ENCODE results near the gene OR2T6. TPM values are rescaled to one million over a fixed set of nuclear protein-coding genes. Genes with fewer than 3 reads are reported as not detected.

Gene OR2T6
- total RNA-seq, 3 donors from 2014 or later (not counting 1 experiment from before 2014, with no cell fraction given), result not detected

DNA sequence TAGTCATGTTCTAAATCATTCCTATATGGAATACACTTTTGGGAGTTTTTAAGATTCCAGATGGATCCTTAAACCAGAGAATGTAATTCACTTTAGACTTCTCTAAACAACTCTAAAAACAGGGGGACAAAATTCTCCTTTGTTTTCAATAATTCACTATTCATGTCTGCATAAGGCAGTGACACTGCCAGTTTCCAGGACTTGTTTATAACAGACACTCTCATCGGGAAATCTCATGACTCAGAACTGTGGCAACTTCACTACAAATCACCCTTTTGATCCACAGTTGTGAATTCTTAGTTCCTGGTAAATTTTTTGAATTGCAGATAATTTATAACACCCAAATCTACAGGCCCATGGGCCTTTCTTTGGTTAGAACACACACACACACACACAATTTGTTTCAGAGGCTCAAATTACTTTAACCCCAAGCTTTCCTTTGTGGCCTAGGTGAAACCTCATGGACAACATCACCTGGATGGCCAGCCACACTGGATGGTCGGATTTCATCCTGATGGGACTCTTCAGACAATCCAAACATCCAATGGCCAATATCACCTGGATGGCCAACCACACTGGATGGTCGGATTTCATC lies 14.3 kb upstream of the OR2T6 start, which contains the start of gene OR2T4:
Gene OR2T4 (plus strand): TSS at position 545 of the 595 bp plus-strand sequence. CDS start 0 bp downstream, at position 545.
- TF ChIP-seq, protein P1, sequence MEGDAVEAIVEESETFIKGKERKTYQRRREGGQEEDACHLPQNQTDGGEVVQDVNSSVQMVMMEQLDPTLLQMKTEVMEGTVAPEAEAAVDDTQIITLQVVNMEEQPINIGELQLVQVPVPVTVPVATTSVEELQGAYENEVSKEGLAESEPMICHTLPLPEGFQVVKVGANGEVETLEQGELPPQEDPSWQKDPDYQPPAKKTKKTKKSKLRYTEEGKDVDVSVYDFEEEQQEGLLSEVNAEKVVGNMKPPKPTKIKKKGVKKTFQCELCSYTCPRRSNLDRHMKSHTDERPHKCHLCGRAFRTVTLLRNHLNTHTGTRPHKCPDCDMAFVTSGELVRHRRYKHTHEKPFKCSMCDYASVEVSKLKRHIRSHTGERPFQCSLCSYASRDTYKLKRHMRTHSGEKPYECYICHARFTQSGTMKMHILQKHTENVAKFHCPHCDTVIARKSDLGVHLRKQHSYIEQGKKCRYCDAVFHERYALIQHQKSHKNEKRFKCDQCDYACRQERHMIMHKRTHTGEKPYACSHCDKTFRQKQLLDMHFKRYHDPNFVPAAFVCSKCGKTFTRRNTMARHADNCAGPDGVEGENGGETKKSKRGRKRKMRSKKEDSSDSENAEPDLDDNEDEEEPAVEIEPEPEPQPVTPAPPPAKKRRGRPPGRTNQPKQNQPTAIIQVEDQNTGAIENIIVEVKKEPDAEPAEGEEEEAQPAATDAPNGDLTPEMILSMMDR (IDR thresholded peaks at IDR 0.05), result no peak
- no peak within 1 kb of the TSS for H3K27ac ChIP-seq (ENCODE audit: low read length)
- H3K36me3 Mint-ChIP-seq, result no peaks in the 10 kb centered on the region
- no peaks in the 10 kb centered on the region for H3K27me3 Mint-ChIP-seq (ENCODE audit: low read depth in 2 of 2)
- no peak within 1 kb of the TSS for H3K27ac Mint-ChIP-seq
- no peak for DNase-seq
- no peaks in the 10 kb centered on the region for H3K4me1 Mint-ChIP-seq
- intact Hi-C loops (cut with micrococcal nuclease), result no loop called here
- 63% methylated on average over 1 of the region's 3 CpGs for WGBS (ENCODE audit: insufficient coverage)
- H3K9me3 Mint-ChIP-seq, result peaks cover 0 to 4% of the 10 kb centered on the region in 2 donors
- no peak within 1 kb of the TSS for H3K4me3 Mint-ChIP-seq
- H3K9me3 ChIP-seq (ENCODE audit: control insufficient read depth, insufficient read depth, low read length), result no peaks in the 10 kb centered on the region
- H3K36me3 ChIP-seq (ENCODE audit: control insufficient read depth, insufficient read depth, low read length), result no peaks in the 10 kb centered on the region
- H3K4me1 ChIP-seq (ENCODE audit: control insufficient read depth, insufficient read depth, low read length), result no peaks in the 10 kb centered on the region
- H3K4me3 ChIP-seq (ENCODE audit: low read length), result no peak within 1 kb of the TSS
- ATAC-seq, result no peak
- no peaks in the 10 kb centered on the region for H3K27me3 ChIP-seq (ENCODE audit: control insufficient read depth, insufficient read depth, low read length)

DNA sequence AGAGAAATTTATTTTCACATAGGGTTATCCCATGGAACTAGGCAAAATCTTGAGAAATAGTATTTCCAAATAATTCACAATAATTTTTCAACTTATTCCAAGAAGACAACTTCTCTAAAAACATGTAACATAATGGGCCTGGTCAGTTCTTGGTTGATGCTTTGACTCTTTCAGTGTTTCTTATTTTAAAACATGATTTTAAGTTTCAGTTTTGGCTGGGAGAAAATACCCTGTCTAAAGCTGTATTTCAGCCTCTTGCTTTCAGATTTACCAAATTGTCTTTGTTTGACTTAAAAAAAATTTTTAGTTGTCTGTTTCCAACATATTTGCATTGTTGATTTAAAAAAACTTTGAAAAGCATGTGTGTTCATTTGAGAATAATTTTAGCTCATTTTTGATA lies 8.9 kb upstream of the OR2T6 start:
- TF ChIP-seq, protein P1 (IDR thresholded peaks at IDR 0.05), result no peak
- Histone ChIP-seq H3K9me3 (ENCODE audit: control insufficient read depth, insufficient read depth, low read length) (no peaks in the 10 kb centered on the region), H3K36me3 (ENCODE audit: control insufficient read depth, insufficient read depth, low read length) (no peaks in the 10 kb centered on the region), H3K4me3 (ENCODE audit: low read length) (no peak overlapping the region), H3K27me3 (ENCODE audit: control insufficient read depth, insufficient read depth, low read length) (no peaks in the 10 kb centered on the region), H3K4me1 (ENCODE audit: control insufficient read depth, insufficient read depth, low read length) (no peaks in the 10 kb centered on the region), H3K27ac (ENCODE audit: low read length) (no peak overlapping the region)
- H3K36me3 Mint-ChIP-seq, result no peaks in the 10 kb centered on the region
- no peak overlapping the region for H3K4me3 Mint-ChIP-seq
- no peaks in the 10 kb centered on the region for H3K27me3 Mint-ChIP-seq (ENCODE audit: low read depth in 2 of 2)
- no peak for ATAC-seq
- peaks cover 0 to 4% of the 10 kb centered on the region in 2 donors for H3K9me3 Mint-ChIP-seq
- intact Hi-C loops (cut with micrococcal nuclease), result no loop called here
- no peaks in the 10 kb centered on the region for H3K4me1 Mint-ChIP-seq
- no peak for DNase-seq
- H3K27ac Mint-ChIP-seq, result no peak overlapping the region

DNA sequence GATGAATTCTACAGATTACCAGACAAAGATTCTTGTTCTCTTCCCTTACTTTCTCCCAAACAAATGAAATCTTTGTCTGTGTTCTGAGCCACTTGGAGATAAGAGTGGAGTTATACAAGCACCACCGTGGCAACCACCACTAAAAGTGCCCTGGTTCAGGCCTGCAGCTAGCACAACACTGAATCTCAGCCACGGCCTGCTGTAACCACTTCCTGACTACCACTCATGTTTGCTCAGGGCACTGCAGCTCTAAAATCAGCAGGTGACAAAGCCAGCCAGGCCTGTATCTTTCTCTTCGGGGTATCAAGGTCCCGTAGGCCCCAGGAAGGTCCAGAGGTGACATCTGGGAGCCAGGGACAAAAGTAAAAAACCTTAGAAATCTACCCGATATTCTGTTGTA lies 3.2 kb upstream of the OR2T6 start:
- intact Hi-C loops (cut with micrococcal nuclease), result no loop called here
- no peaks in the 10 kb centered on the region for H3K9me3 ChIP-seq (ENCODE audit: control insufficient read depth, insufficient read depth, low read length)
- no peaks in the 10 kb centered on the region for H3K4me1 ChIP-seq (ENCODE audit: control insufficient read depth, insufficient read depth, low read length)
- TF ChIP-seq, protein P1 (IDR thresholded peaks at IDR 0.05), result no peak
- peak in 2 of 3 donors; percentile 29 to 57 for ATAC-seq
- no peaks in the 10 kb centered on the region for H3K36me3 ChIP-seq (ENCODE audit: control insufficient read depth, insufficient read depth, low read length)
- no peaks in the 10 kb centered on the region for H3K27me3 ChIP-seq (ENCODE audit: control insufficient read depth, insufficient read depth, low read length)
- no peak overlapping the region for H3K4me3 ChIP-seq (ENCODE audit: low read length)
- H3K27ac ChIP-seq (ENCODE audit: low read length), result no peak overlapping the region
- Mint-ChIP-seq H3K4me3 (no peak overlapping the region), H3K9me3 (no peaks in the 10 kb centered on the region), H3K4me1 (peaks cover 8 to 11% of the 10 kb centered on the region in 2 donors), H3K27me3 (ENCODE audit: low read depth in 2 of 2) (no peaks in the 10 kb centered on the region), H3K27ac (no peak overlapping the region), H3K36me3 (no peaks in the 10 kb centered on the region)
- WGBS (ENCODE audit: insufficient coverage), result 70% methylated on average over 5 of the region's 5 CpGs
- DNase-seq, result peak in 1 of 2 donors; percentile 6

DNA sequence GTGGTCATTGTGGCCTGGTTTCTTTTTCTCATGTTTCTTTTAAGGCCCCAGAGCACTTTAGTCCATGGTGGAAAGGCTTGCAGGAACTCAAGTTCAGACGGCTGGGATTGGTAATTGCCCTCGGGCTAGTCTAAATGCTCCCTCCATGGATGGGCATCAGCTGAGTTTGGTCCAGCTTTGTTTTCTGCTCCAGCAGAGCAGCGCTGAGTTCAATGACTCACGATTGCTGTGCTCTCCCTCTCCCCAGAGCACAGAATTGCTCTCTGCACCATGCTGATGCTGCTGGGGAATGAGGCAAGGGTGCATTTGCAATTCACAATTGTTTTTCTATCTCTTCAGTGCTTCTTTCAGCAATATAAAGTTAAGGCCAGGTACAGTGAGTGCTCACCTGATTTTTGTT lies 1.8 kb upstream of the OR2T6 start:
- no peaks in the 10 kb centered on the region for H3K36me3 Mint-ChIP-seq
- no peaks in the 10 kb centered on the region for H3K4me1 ChIP-seq (ENCODE audit: control insufficient read depth, insufficient read depth, low read length)
- intact Hi-C loops (cut with micrococcal nuclease), result no loop called here
- peaks cover 8 to 11% of the 10 kb centered on the region in 2 donors for H3K4me1 Mint-ChIP-seq
- no peaks in the 10 kb centered on the region for H3K27me3 ChIP-seq (ENCODE audit: control insufficient read depth, insufficient read depth, low read length)
- ATAC-seq, result no peak
- no peak for DNase-seq
- H3K27ac Mint-ChIP-seq, result no peak overlapping the region
- H3K4me3 Mint-ChIP-seq, result no peak overlapping the region
- H3K27me3 Mint-ChIP-seq (ENCODE audit: low read depth in 2 of 2), result no peaks in the 10 kb centered on the region
- H3K36me3 ChIP-seq (ENCODE audit: control insufficient read depth, insufficient read depth, low read length), result no peaks in the 10 kb centered on the region
- 92% methylated on average over 4 of the region's 4 CpGs for WGBS (ENCODE audit: insufficient coverage)
- no peak overlapping the region for H3K27ac ChIP-seq (ENCODE audit: low read length)
- no peak overlapping the region for H3K4me3 ChIP-seq (ENCODE audit: low read length)
- TF ChIP-seq, protein P1 (IDR thresholded peaks at IDR 0.05), result no peak
- no peaks in the 10 kb centered on the region for H3K9me3 Mint-ChIP-seq
- no peaks in the 10 kb centered on the region for H3K9me3 ChIP-seq (ENCODE audit: control insufficient read depth, insufficient read depth, low read length)
